ELF-1 (cell line): ENCODE measurements around the gene NBPF12.
"Not testable (repeated sequence)": the region's sequence is repeated elsewhere in the genome, so short reads cannot be mapped to it uniquely, and the experiment has no call there.

Experiments used
- DNase-seq: peaks from one replicate; pipeline ENCODE4 v3.0.0-alpha.2; 2016; ENCODE audit warnings: low read depth, low spot score

Gene NBPF12, protein sequence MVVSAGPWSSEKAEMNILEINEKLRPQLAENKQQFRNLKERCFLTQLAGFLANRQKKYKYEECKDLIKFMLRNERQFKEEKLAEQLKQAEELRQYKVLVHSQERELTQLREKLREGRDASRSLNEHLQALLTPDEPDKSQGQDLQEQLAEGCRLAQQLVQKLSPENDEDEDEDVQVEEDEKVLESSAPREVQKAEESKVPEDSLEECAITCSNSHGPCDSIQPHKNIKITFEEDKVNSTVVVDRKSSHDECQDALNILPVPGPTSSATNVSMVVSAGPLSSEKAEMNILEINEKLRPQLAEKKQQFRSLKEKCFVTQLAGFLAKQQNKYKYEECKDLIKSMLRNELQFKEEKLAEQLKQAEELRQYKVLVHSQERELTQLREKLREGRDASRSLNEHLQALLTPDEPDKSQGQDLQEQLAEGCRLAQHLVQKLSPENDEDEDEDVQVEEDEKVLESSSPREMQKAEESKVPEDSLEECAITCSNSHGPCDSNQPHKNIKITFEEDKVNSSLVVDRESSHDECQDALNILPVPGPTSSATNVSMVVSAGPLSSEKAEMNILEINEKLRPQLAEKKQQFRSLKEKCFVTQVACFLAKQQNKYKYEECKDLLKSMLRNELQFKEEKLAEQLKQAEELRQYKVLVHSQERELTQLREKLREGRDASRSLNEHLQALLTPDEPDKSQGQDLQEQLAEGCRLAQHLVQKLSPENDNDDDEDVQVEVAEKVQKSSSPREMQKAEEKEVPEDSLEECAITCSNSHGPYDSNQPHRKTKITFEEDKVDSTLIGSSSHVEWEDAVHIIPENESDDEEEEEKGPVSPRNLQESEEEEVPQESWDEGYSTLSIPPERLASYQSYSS (N-terminal part only)

GRCh38 chr1:146938242-146938902 lies at the start of gene NBPF12:
NBPF12 (plus strand) TSS chr1:146938324; CDS start chr1:146960144, 21,820 bp downstream.
- DNase-seq, result peak; percentile 87

DNA sequence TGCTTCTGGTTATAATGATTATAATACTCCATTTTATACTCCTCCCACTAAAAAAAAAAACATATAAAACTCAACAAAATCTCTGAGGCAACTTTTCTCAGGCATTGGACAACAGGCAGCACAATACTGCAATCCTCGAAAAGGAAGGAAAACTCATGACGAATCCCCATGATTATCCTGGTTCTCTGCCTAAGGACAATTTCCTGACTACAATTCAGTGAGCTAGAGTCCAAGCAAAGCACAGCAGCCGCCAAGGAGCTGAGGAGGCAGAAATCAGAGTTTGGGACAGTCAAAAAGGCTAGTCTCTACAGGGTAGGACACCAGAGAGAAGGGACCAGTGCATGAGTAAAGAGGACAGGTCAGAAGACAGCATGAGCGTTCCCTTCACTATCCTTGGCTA lies 46.8 kb upstream of the NBPF12 start:
- DNase-seq, result not testable (repeated sequence)

DNA sequence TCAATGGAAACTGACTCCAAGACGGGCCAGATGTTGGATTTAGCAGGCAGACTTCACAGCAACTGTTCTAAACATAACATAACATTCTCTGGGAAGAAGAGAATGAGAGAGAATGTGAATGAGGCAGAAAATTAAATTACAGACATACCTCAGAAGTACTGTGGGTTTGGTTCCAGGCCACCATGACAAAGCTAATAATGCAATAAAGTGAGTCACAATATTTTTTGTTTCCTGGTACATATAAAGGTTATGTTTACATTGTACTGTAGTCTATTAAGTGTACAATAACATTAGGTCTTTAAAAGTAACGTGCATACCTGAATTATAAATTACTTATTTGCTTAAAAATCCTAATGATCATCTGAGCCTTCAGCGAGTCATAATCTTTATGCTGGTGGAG lies 45.8 kb upstream of the NBPF12 start:
- DNase-seq, result not testable (repeated sequence)

DNA sequence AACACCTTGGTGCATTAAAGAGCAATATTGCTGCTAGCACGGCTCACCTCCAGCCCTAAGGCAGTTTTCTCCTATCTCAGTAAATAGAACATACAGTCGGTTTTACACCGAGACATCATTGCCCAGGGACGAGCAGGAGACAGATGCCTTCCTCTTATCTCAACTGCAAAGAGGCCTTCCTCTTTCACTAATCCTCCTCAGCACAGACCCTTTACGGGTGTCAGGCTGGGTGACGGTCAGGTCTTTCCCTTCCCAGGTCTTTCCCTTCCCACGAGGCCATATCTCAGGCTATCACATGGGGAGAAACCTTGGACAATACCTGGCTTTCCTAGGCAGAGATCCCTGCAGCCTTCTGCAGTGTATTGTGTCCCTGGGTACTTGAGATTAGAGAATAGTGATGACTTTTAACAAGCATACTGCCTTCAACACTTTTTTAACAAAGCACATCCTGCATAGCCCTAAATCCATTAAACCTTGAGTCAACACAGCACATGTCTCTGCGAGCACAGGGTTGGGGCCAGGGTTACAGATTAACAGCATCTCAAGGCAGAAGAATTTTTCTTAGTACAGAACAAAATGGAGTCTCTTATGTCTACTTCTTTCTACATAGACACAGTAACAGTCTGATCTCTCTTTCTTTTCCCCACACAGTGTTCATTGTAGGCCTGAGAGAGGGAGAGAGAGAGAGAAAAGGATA lies 30.4 kb upstream of the NBPF12 start:
- DNase-seq, result peak; percentile 2

- DNase-seq, result peak; percentile 94
These were observed 25.1 kb upstream of the NBPF12 start for GRCh38 chr1:146912975-146913374.

- not testable (repeated sequence) for DNase-seq
These were observed 17.3 kb upstream of the NBPF12 start for GRCh38 chr1:146920811-146921210.

- not testable (repeated sequence) for DNase-seq
These were observed 15.5 kb upstream of the NBPF12 start for GRCh38 chr1:146922614-146923013.

GRCh38 chr1:146924106-146924505 lies 14.0 kb upstream of the NBPF12 start:
- not testable (repeated sequence) for DNase-seq

- DNase-seq, result not testable (repeated sequence)
These were observed 11.7 kb upstream of the NBPF12 start for GRCh38 chr1:146926413-146926812.

DNA sequence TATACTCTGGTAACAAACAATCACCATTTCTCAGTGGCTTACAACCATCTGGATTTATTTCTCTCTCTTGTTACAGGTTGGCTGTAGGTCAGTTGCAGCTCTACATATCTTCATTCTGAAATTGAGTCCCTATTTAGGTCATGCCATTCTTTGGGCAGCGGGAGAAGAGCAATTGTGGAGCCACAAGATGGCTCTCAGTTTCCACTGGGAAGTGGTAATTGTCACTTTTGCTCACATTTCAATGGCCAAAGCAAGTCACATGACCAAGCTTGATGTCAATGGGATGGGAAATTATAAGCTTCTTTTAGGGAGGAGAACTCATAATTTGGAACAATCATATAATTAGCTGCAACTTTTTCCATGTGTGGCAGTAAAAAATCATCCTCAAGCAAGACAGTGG lies 7.9 kb upstream of the NBPF12 start:
- DNase-seq, result not testable (repeated sequence)

GRCh38 chr1:146934390-146935223 lies 3.5 kb upstream of the NBPF12 start:
- DNase-seq, result not testable (repeated sequence)

DNA sequence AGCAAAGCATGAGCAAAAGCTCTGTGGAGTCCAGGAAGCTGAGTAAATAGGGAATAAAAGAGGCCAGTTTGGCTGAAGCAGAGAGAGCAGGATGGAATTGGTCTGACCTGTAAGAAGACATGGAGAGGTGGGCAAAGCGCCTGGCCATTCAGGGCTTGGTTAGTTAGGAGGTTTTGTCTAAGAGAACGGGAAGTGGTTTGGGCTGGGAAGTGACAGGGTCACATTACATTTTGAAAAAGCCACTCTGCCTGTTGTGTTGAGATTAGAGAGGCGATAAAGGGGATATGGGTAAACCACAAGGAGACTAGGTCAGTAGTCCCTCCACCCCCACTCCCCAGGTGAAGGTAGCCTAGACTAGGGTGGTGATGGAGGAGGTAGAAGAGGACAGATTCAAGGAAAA lies 662 bp upstream of the NBPF12 start:
- DNase-seq, result not testable (repeated sequence)

DNA sequence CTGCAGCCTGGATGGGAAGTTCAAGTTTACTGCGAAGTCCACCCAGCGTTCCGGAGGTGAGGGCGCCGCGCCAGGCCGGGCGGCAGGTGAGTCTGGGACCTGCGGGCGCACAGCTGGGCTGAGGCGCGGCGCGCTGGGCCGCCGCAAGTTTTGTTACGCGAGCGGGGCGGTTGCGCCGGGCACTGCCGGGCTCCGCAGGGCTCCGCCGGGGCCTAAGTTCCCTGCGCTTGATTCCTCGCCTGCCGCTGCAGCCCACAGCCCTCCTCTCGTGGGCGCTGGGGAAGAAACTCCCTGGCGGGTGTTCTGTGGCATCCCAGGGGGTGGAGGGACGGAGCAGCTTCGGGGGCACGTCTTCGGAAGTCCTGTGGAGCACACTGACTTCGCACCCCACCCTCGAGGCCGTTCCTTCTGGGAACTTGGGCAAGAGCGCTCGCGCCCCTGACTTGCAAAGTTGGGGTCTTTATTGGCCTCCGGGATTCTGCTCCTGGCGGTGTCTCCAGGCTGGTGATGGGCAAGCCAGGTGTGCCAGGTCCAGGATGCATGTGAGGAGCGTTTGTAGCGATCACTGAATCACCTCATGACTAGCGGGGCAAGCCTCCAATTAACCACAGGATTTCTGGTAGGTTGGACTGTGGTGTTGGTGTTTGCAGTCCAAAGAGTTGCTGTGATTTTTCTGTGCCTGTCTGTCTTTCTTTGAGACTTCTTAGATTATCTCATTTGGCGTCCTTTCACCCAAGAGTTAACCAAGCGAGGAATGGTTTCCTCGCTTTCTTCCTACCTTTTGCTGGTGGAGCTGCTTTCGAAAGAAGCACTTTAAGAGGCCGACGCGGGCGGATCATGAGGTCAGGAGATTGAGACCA lies 1.0 kb downstream of the NBPF12 start:
- peak; percentile 41 for DNase-seq

GRCh38 chr1:146940293-146940692 lies 2.2 kb downstream of the NBPF12 start:
- not testable (repeated sequence) for DNase-seq

DNA sequence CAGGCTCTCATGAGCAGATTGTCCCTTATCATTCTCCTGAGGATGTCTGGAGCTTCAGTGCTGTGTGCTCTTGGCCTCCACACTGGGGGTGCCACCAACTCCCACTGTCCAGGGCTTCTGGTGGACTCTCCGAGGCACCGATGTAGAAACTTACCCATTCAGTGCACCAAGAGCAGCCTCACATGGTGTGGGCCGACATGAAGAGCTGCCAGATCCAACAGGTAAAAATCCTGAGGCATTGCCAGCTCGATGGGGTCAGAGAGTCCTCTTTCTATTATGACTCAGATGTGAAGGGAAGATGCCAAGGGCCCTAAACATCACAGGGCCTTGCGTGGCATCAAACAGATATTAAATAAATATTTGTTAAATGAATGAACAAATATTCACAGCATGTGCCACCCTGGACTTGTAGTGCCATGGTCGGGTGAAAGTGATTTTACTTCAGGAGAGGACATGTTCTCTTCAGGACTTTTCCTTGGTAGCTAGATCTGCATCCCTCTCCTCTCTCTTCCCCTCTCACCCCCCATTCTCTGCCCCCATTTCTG lies 5.3 kb downstream of the NBPF12 start:
- not testable (repeated sequence) for DNase-seq

DNA sequence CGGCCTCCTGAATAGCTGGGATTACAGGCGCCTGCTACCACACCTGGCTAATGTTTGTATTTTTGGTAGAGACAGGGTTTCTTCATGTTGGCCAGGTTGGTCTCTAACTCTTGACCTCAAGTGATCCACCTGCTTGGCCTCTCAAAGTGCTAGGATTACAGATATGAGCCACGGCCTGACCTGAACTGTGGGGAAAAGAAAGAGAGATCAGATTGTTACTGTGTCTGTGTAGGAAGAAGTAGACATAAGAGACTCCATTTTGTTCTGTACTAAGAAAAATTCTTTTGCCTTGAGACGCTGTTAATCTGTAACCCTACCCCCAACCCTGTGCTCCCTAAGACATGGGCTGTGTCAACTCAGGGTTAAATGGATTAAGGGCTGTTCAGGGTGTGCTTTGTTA lies 10.0 kb downstream of the NBPF12 start:
- not testable (repeated sequence) for DNase-seq

- not testable (repeated sequence) for DNase-seq
These were observed 26.2 kb downstream of the NBPF12 start for GRCh38 chr1:146964340-146964739.

GRCh38 chr1:146966351-146966750 lies 28.2 kb downstream of the NBPF12 start:
- DNase-seq, result not testable (repeated sequence)

DNA sequence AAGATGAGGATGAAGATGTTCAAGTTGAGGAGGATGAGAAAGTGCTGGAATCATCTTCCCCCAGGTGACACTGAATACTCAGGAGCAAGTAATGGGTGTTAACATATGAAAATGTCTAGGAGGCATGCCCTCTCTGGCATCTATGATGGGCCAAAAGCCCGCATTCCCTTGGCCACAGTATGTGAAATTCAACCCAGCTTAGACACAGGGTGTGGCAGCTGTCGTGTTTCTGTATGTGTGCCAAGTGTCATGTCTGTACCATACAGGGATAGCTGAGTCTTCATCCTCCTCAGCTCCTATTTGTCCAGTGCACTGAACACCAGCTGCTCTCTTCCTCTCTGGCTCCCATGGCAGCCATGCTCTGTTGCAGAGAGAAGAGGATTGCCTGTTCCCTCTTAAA lies 32.5 kb downstream of the NBPF12 start:
- DNase-seq, result not testable (repeated sequence)
